GM23338 (cell line): ENCODE measurements around the gene RBP7. TPM values are rescaled to one million over a fixed set of nuclear protein-coding genes. Genes with fewer than 3 reads are reported as not detected.

ENCODE experiments used
- ATAC-seq: fragments of 200-7000 bp; cut with Tn5 transposase; 3 replicates; pipeline ENCODE4 v1.9.1; 2020
- DNase-seq: peaks from one replicate; pipeline ENCODE4 v3.0.0-alpha.2; 2015; ENCODE audit warnings: low spot score
- H2AFZ ChIP-seq: fragments of 200-600 bp; sonication (generic); 2 replicates; pipeline ENCODE4 v1.8.0; 2016; ENCODE audit warnings: antibody characterized with exemption, mild to moderate bottlenecking, moderate library complexity
- H3F3A ChIP-seq: fragments of 200-600 bp; sonication (generic); replicated peaks from 2 replicates; pipeline ENCODE4 v1.8.0; 2017; ENCODE audit warnings: antibody characterized with exemption, mixed run types, low read depth
- H3K27ac ChIP-seq: fragments of 200-600 bp; sonication (generic); 2 replicates; pipeline ENCODE4 v1.6.1; 2016; ENCODE audit warnings: low read depth
- H3K27me3 ChIP-seq: fragments of 200-600 bp; sonication (generic); 2 replicates; pipeline ENCODE4 v1.8.0; 2016; ENCODE audit warnings: mild to moderate bottlenecking, mixed run types, moderate library complexity; ENCODE audit not compliant: insufficient read depth
- H3K36me3 ChIP-seq: fragments of 200-600 bp; sonication (generic); 2 replicates; pipeline ENCODE4 v1.8.0; 2016; ENCODE audit warnings: mild to moderate bottlenecking; ENCODE audit not compliant: insufficient read depth
- H3K4me1 ChIP-seq: fragments of 200-600 bp; sonication (generic); 2 replicates; pipeline ENCODE4 v1.8.0; 2016; ENCODE audit warnings: mild to moderate bottlenecking, moderate library complexity; ENCODE audit not compliant: insufficient read depth
- H3K4me2 ChIP-seq: fragments of 200-600 bp; sonication (generic); 2 replicates; pipeline ENCODE4 v1.7.1; 2017; ENCODE audit warnings: mixed run types
- H3K4me3 ChIP-seq: fragments of 200-600 bp; sonication (generic); 2 replicates; pipeline ENCODE4 v1.6.1; 2016; ENCODE audit warnings: mixed run types
- H3K79me2 ChIP-seq: fragments of 200-600 bp; sonication (generic); replicated peaks from 2 replicates; pipeline ENCODE4 v1.8.0; 2017; ENCODE audit warnings: mild to moderate bottlenecking; ENCODE audit not compliant: insufficient read depth
- H3K9me2 ChIP-seq: fragments of 200-600 bp; sonication (generic); 2 replicates; pipeline ENCODE4 v1.8.0; 2017; ENCODE audit not compliant: insufficient read depth
- H4K20me1 ChIP-seq: fragments of 200-600 bp; sonication (generic); replicated peaks from 2 replicates; pipeline ENCODE4 v1.8.0; 2017; ENCODE audit warnings: mild to moderate bottlenecking; ENCODE audit not compliant: insufficient read depth
- H3K27ac Mint-ChIP-seq: 2 replicates; pipeline ENCODE4 v1.8.0; 2020; ENCODE audit warnings: inconsistent platforms, mild to moderate bottlenecking, moderate library complexity, mixed read lengths
- H3K27me3 Mint-ChIP-seq: 3 replicates; pipeline ENCODE4 v1.8.0; 2022; ENCODE audit warnings: low read depth, mild to moderate bottlenecking, moderate library complexity, mixed read lengths, inconsistent platforms; ENCODE audit not compliant: insufficient read depth, poor library complexity
- H3K36me3 Mint-ChIP-seq: 3 replicates; pipeline ENCODE4 v1.8.0; 2021; ENCODE audit warnings: low read depth, mild to moderate bottlenecking, inconsistent platforms, moderate library complexity, mixed read lengths
- H3K4me1 Mint-ChIP-seq: 3 replicates; pipeline ENCODE4 v1.8.0; 2020; ENCODE audit warnings: mild to moderate bottlenecking, inconsistent platforms, mixed read lengths
- H3K4me3 Mint-ChIP-seq: 3 replicates; pipeline ENCODE4 v1.8.0; 2021; ENCODE audit warnings: moderate library complexity, mild to moderate bottlenecking, inconsistent platforms, mixed read lengths
- H3K9me3 Mint-ChIP-seq: 3 replicates; pipeline ENCODE4 v1.8.0; 2020; ENCODE audit warnings: moderate library complexity, mild to moderate bottlenecking, inconsistent platforms, mixed read lengths
- CREB1 ChIP-seq: fragments of 250-450 bp; sonication (Bioruptor Pico); IDR thresholded peaks from 2 replicates; pipeline ENCODE4 v1.5.0; 2020; ENCODE audit warnings: low read depth, mild to moderate bottlenecking, moderate library complexity
- CTCF ChIP-seq, 2 experiments: fragments of 200-600 bp in 1 of 2; sonication (generic) in 1 of 2; conservative IDR thresholded peaks; 2 replicates each; pipeline versions ENCODE4 v1.5.1 to v1.6.1; 2016 to 2017; ENCODE audit warnings: antibody characterized with exemption in 2 of 2, low read depth in 2 of 2, mild to moderate bottlenecking in 2 of 2, moderate library complexity in 1 of 2
- ETS1 ChIP-seq: IDR thresholded peaks from 2 replicates; pipeline ENCODE4 v1.6.1; 2016; ENCODE audit warnings: antibody characterized with exemption
- EZH2 ChIP-seq: fragments of 200-600 bp; sonication (generic); IDR thresholded peaks from one replicate; pipeline ENCODE4 v1.8.0; 2017; ENCODE audit warnings: antibody characterized with exemption, mild to moderate bottlenecking, low read depth; ENCODE audit not compliant: unreplicated experiment
- JUNB ChIP-seq: IDR thresholded peaks from one replicate; pipeline ENCODE4 v1.6.1; 2016; ENCODE audit warnings: antibody characterized with exemption; ENCODE audit not compliant: unreplicated experiment
- NANOG ChIP-seq: IDR thresholded peaks from 2 replicates; pipeline ENCODE4 v1.6.1; 2016; ENCODE audit warnings: antibody characterized with exemption, borderline replicate concordance
- STAT1 ChIP-seq: IDR thresholded peaks from one replicate; pipeline ENCODE4 v1.6.1; 2016; ENCODE audit warnings: antibody characterized with exemption; ENCODE audit not compliant: unreplicated experiment
- ZNF114 ChIP-seq: fragments of 250-450 bp; sonication (Bioruptor Pico); IDR thresholded peaks from 2 replicates; pipeline ENCODE4 v1.5.0; 2020; ENCODE audit warnings: mild to moderate bottlenecking, moderate library complexity
- ZNF331 ChIP-seq: fragments of 250-450 bp; sonication (Bioruptor Pico); IDR thresholded peaks from 2 replicates; pipeline ENCODE4 v1.5.0; 2020; ENCODE audit warnings: low read depth, mild to moderate bottlenecking, moderate library complexity
- ZNF462 ChIP-seq: fragments of 250-450 bp; sonication (Bioruptor Pico); IDR thresholded peaks from 2 replicates; pipeline ENCODE4 v1.5.0; 2020; ENCODE audit warnings: mild to moderate bottlenecking, moderate library complexity
- polyA plus RNA-seq: library from polyadenylated mRNA; unstranded; fragments of >200 nt; fragmentation: Nextera tagmentation; extraction: Ambion mirVana; gene quantifications from 2 replicates; pipeline ENCODE4 v1.2.1, GENCODE V29; 2016
- total RNA-seq: library from RNA; depleted of rRNA; stranded (reverse); fragments of >200 nt; shearing (Covaris generic); gene quantifications from 2 replicates; pipeline ENCODE4 v1.2.3, GENCODE V29; 2014

RBP7 gene
- total and polyA plus RNA-seq, 2 experiments from 2014 or later: 3.2 to 16.7 TPM

- Histone ChIP-seq H3K36me3 (no peaks in the 10 kb centered on the region), H3K79me2 (no peaks in the 10 kb centered on the region), H4K20me1 (no peaks in the 10 kb centered on the region), H3K9me2 (no peaks in the 10 kb centered on the region), H2AFZ (no peak overlapping the region), H3K4me2 (no peak overlapping the region), H3K4me3 (no peak overlapping the region), H3F3A (no peaks in the 10 kb centered on the region), H3K27me3 (peaks cover 10% of the 10 kb centered on the region), H3K27ac (no peak overlapping the region), H3K4me1 (no peaks in the 10 kb centered on the region)
- no peak overlapping the region for H3K4me3 Mint-ChIP-seq
- TF ChIP-seq ZNF331 (CRISPR knock-in tag) (no peak), ZNF114 (CRISPR knock-in tag) (no peak), STAT1 (no peak), JUNB (no peak), CTCF (conservative IDR thresholded peaks at IDR 0.05; ENCODE audit: low read depth in 2 of 2) (no peak), NANOG (no peak)
- no peak overlapping the region for H3K27ac Mint-ChIP-seq
- no peaks in the 10 kb centered on the region for H3K9me3 Mint-ChIP-seq
- H3K27me3 Mint-ChIP-seq: peaks cover 8% of the 10 kb centered on the region
- H3K4me1 Mint-ChIP-seq: no peaks in the 10 kb centered on the region
- no peaks in the 10 kb centered on the region for H3K36me3 Mint-ChIP-seq
- ATAC-seq (no peak), DNase-seq (no peak)
Measured at GRCh38 chr1:9990944-9991343, 6.1 kb upstream of the RBP7 start.

GRCh38 chr1:9992910-9993309, 4.1 kb upstream of the RBP7 start:
- Histone ChIP-seq H4K20me1 (no peaks in the 10 kb centered on the region), H3K4me2 (no peak overlapping the region), H3K27me3 (peaks cover 30% of the 10 kb centered on the region), H3K4me3 (no peak overlapping the region), H3K9me2 (no peaks in the 10 kb centered on the region), H3K36me3 (no peaks in the 10 kb centered on the region), H2AFZ (no peak overlapping the region), H3K4me1 (no peaks in the 10 kb centered on the region), H3K79me2 (no peaks in the 10 kb centered on the region), H3F3A (0 out of 2 replicates have a peak, but pooled peaks cover 6% of the 10 kb centered on the region), H3K27ac (no peak overlapping the region)
- no peaks in the 10 kb centered on the region for H3K9me3 Mint-ChIP-seq
- no peak overlapping the region for H3K4me3 Mint-ChIP-seq
- H3K27me3 Mint-ChIP-seq: peaks cover 22% of the 10 kb centered on the region
- no peak for DNase-seq
- no peak for ATAC-seq
- no peaks in the 10 kb centered on the region; the same call in 2 of the 3 replicates for H3K36me3 Mint-ChIP-seq
- H3K27ac Mint-ChIP-seq: no peak overlapping the region
- peaks cover 5% of the 10 kb centered on the region; the same call in 2 of the 3 replicates for H3K4me1 Mint-ChIP-seq
- no peak for TF ChIP-seq ZNF462
- no peak for TF ChIP-seq CREB1 (CRISPR knock-in tag)
- TF ChIP-seq STAT1: no peak
- no peak for TF ChIP-seq EZH2
- TF ChIP-seq ETS1: no peak
- no peak for TF ChIP-seq ZNF114 (CRISPR knock-in tag)
- no peak for TF ChIP-seq JUNB
